ENCODE data around the gene NALCN.

GRCh38 chr13:101309014-101309619 is 107.2 kb downstream of the NALCN start:
- TF ChIP-seq EZH2phosphoT487 (IDR thresholded peaks at IDR 0.05; ENCODE audit: unreplicated experiment) (no peak), CTCF (conservative IDR thresholded peaks at IDR 0.05; ENCODE audit: low read depth in 2 of 2) (no peak), POLR2AphosphoS5 (IDR thresholded peaks at IDR 0.05; ENCODE audit: low read depth) (no peak), EZH2 (IDR thresholded peaks at IDR 0.05; ENCODE audit: low read depth, unreplicated experiment) (no peak), ZNF331 (CRISPR knock-in tag; IDR thresholded peaks at IDR 0.05; ENCODE audit: low read depth) (no peak), STAT1 (IDR thresholded peaks at IDR 0.05; ENCODE audit: unreplicated experiment) (no peak), CREB1 (CRISPR knock-in tag; IDR thresholded peaks at IDR 0.05; ENCODE audit: low read depth) (no peak), NANOG (IDR thresholded peaks at IDR 0.05; ENCODE audit: borderline replicate concordance) (no peak), ZNF114 (CRISPR knock-in tag; IDR thresholded peaks at IDR 0.05) (no peak)
- TF ChIP-seq, protein P1, sequence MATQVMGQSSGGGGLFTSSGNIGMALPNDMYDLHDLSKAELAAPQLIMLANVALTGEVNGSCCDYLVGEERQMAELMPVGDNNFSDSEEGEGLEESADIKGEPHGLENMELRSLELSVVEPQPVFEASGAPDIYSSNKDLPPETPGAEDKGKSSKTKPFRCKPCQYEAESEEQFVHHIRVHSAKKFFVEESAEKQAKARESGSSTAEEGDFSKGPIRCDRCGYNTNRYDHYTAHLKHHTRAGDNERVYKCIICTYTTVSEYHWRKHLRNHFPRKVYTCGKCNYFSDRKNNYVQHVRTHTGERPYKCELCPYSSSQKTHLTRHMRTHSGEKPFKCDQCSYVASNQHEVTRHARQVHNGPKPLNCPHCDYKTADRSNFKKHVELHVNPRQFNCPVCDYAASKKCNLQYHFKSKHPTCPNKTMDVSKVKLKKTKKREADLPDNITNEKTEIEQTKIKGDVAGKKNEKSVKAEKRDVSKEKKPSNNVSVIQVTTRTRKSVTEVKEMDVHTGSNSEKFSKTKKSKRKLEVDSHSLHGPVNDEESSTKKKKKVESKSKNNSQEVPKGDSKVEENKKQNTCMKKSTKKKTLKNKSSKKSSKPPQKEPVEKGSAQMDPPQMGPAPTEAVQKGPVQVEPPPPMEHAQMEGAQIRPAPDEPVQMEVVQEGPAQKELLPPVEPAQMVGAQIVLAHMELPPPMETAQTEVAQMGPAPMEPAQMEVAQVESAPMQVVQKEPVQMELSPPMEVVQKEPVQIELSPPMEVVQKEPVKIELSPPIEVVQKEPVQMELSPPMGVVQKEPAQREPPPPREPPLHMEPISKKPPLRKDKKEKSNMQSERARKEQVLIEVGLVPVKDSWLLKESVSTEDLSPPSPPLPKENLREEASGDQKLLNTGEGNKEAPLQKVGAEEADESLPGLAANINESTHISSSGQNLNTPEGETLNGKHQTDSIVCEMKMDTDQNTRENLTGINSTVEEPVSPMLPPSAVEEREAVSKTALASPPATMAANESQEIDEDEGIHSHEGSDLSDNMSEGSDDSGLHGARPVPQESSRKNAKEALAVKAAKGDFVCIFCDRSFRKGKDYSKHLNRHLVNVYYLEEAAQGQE (IDR thresholded peaks at IDR 0.05; ENCODE audit: unreplicated experiment) = no peak
